Measurements from ENCODE around the gene RIPPLY3.

- TF ChIP-seq, protein P1, sequence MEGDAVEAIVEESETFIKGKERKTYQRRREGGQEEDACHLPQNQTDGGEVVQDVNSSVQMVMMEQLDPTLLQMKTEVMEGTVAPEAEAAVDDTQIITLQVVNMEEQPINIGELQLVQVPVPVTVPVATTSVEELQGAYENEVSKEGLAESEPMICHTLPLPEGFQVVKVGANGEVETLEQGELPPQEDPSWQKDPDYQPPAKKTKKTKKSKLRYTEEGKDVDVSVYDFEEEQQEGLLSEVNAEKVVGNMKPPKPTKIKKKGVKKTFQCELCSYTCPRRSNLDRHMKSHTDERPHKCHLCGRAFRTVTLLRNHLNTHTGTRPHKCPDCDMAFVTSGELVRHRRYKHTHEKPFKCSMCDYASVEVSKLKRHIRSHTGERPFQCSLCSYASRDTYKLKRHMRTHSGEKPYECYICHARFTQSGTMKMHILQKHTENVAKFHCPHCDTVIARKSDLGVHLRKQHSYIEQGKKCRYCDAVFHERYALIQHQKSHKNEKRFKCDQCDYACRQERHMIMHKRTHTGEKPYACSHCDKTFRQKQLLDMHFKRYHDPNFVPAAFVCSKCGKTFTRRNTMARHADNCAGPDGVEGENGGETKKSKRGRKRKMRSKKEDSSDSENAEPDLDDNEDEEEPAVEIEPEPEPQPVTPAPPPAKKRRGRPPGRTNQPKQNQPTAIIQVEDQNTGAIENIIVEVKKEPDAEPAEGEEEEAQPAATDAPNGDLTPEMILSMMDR (IDR thresholded peaks at IDR 0.05), result no peak
- TF ChIP-seq POLR2A (IDR thresholded peaks at IDR 0.05), result no peak
Measured at GRCh38 chr21:37062593-37062935, 56.1 kb downstream of the RIPPLY3 start.

Data from suprapubic skin (tissue), 3 donors.